Suprapubic skin (tissue), 4 donors: ENCODE results near the gene NUFIP1. TPM values are rescaled to one million over a fixed set of nuclear protein-coding genes. Genes with fewer than 3 reads are reported as not detected.
A peak's percentile ranks its signal among the peaks of the same experiment; 100 is the strongest.

Source experiments
- DNase-seq, 2 donors: peaks; one replicate each; pipeline ENCODE4 v3.0.0-alpha.2; 2019; ENCODE audit warnings: low spot score in 2 of 2
- H3K27ac ChIP-seq: fragments of 200-600 bp; sonication (generic); one replicate; pipeline ENCODE4 v1.5.1; 2019
- H3K27me3 ChIP-seq: fragments of 200-600 bp; sonication (generic); one replicate; pipeline ENCODE4 v1.5.1; 2019
- H3K36me3 ChIP-seq: fragments of 200-600 bp; sonication (generic); one replicate; pipeline ENCODE4 v1.5.1; 2019
- H3K4me1 ChIP-seq: fragments of 200-600 bp; sonication (generic); one replicate; pipeline ENCODE4 v1.5.1; 2019
- H3K4me3 ChIP-seq: fragments of 200-600 bp; sonication (generic); one replicate; pipeline ENCODE4 v1.5.1; 2019; ENCODE audit warnings: mild to moderate bottlenecking
- H3K9me3 ChIP-seq: fragments of 200-600 bp; sonication (generic); one replicate; pipeline ENCODE4 v1.5.1; 2019
- CTCF ChIP-seq, 2 donors: fragments of 200-600 bp in 1 of 2; fragments of 450-650 bp in 1 of 2; sonication (generic) in 1 of 2; IDR thresholded peaks; one replicate each; pipeline ENCODE4 v1.5.1; 2016 to 2019; ENCODE audit warnings: antibody characterized with exemption in 2 of 2, mild to moderate bottlenecking in 1 of 2, moderate library complexity in 1 of 2
- EP300 ChIP-seq: sonication (generic); formaldehyde crosslinking; IDR thresholded peaks from one replicate; pipeline ENCODE4 v1.6.1; 2017; ENCODE audit warnings: antibody characterized with exemption
- POLR2A ChIP-seq, 2 donors: fragments of 450-650 bp; IDR thresholded peaks; one replicate each; pipeline ENCODE4 v1.6.1; 2017; ENCODE audit warnings: antibody characterized with exemption in 2 of 2, mild to moderate bottlenecking in 2 of 2, moderate library complexity in 2 of 2
- POLR2AphosphoS5 ChIP-seq, 3 donors: sonication (generic); formaldehyde crosslinking; IDR thresholded peaks; one replicate each; pipeline ENCODE4 v1.6.1; 2017; ENCODE audit warnings: antibody characterized with exemption in 3 of 3
- WGBS: methylation state at CpG from one replicate; pipeline ENCODE4 v1.1.5; 2018; 5-methylcytosine and 5-hydroxymethylcytosine counted together
- total RNA-seq, 4 donors: library from RNA; depleted of rRNA; stranded (reverse); fragments of >200 nt; gene quantifications; one replicate each; pipeline ENCODE4 v1.1.0, GENCODE V29; 2016

Gene NUFIP1
- total RNA-seq, 4 donors from 2014 or later = 3.2 to 5.0 (median 4.2) TPM

GRCh38 chr13:45004096-45004495, 14.8 kb upstream of the NUFIP1 start:
- H3K36me3 ChIP-seq = peaks cover 66% of the 10 kb centered on the region
- 88% methylated on average over 2 of the region's 2 CpGs for WGBS

DNA sequence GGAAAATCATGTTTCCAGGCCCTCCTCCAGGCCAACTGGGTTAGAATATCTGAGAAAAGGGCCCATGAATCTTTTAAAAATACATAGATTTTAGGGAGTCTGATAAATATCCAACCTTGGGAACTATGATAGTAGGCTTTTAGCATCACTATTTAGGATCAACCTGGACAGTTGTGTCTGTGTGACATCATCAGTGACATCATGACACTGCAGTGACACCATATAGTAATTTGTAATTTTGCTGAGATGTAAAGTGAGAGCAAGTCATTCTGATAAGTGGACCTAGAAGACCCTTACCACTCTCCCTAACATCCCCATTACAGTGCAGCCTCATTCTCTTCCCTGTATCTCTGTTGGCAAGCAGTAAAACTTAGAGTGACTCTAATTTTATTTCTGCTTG, 14.1 kb upstream of the NUFIP1 start:
- no peak for DNase-seq
- Histone ChIP-seq H3K27me3 (no peaks in the 10 kb centered on the region), H3K9me3 (no peaks in the 10 kb centered on the region), H3K4me3 (no peak overlapping the region), H3K27ac (no peak overlapping the region), H3K4me1 (no peaks in the 10 kb centered on the region), H3K36me3 (peaks cover 61% of the 10 kb centered on the region)
- TF ChIP-seq POLR2A (IDR thresholded peaks at IDR 0.05) (no peak), EP300 (no peak), CTCF (IDR thresholded peaks at IDR 0.05) (no peak), POLR2AphosphoS5 (IDR thresholded peaks at IDR 0.05) (no peak)

More at GRCh38 chr13:45004096-45004495, 14.8 kb upstream of the NUFIP1 start:
- TF ChIP-seq POLR2A (IDR thresholded peaks at IDR 0.05) (no peak), CTCF (IDR thresholded peaks at IDR 0.05) (no peak), EP300 (no peak), POLR2AphosphoS5 (IDR thresholded peaks at IDR 0.05) (no peak)
- no peak for DNase-seq
- Histone ChIP-seq H3K9me3 (no peaks in the 10 kb centered on the region), H3K27me3 (no peaks in the 10 kb centered on the region), H3K4me1 (no peaks in the 10 kb centered on the region), H3K27ac (no peak overlapping the region), H3K4me3 (no peak overlapping the region)

- DNase-seq = no peak
- 5% methylated on average over 10 of the region's 10 CpGs for WGBS
- peaks cover 28% of the 10 kb centered on the region for H3K4me1 ChIP-seq
Measured at GRCh38 chr13:44989941-44990340, 670 bp upstream of the NUFIP1 start.

DNA sequence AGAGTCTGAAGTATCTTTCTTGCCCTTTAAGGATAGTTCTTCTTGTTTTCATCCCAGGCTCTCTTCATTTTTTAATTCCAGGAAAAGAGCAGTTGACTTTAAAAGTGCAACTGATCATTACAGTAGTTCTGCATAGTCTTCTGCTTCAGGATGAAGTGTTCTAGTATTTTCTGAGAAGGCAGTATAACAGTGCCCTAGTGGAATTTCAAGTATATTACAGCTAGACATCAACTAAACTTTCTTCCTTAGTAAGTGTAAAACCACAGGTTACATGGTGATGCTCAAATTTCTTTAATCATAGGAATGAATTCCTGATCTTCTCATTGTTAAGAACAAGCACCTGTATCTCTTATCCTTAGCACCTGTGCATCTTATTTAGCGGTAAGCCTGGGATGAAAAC, 10.9 kb downstream of the NUFIP1 start:
- peaks cover 43% of the 10 kb centered on the region for H3K36me3 ChIP-seq
- no peak for TF ChIP-seq CTCF (IDR thresholded peaks at IDR 0.05)
- TF ChIP-seq EP300 = no peak
- TF ChIP-seq POLR2A (IDR thresholded peaks at IDR 0.05) = no peak
- no peak for TF ChIP-seq POLR2AphosphoS5 (IDR thresholded peaks at IDR 0.05)
- no peaks in the 10 kb centered on the region for H3K9me3 ChIP-seq
- no peaks in the 10 kb centered on the region for H3K4me1 ChIP-seq
- no peaks in the 10 kb centered on the region for H3K27me3 ChIP-seq
- H3K27ac ChIP-seq = no peak overlapping the region
- 96% methylated on average over 1 of the region's 1 CpG for WGBS
- no peak for DNase-seq
- H3K4me3 ChIP-seq = no peak overlapping the region

More at GRCh38 chr13:44989941-44990340, 670 bp upstream of the NUFIP1 start:
- no peak for TF ChIP-seq POLR2AphosphoS5 (IDR thresholded peaks at IDR 0.05)
- Histone ChIP-seq H3K27ac (peak overlapping the region; percentile 74), H3K4me3 (peak overlapping the region; percentile 72), H3K9me3 (no peaks in the 10 kb centered on the region), H3K36me3 (peaks cover 5% of the 10 kb centered on the region), H3K27me3 (no peaks in the 10 kb centered on the region)

DNA sequence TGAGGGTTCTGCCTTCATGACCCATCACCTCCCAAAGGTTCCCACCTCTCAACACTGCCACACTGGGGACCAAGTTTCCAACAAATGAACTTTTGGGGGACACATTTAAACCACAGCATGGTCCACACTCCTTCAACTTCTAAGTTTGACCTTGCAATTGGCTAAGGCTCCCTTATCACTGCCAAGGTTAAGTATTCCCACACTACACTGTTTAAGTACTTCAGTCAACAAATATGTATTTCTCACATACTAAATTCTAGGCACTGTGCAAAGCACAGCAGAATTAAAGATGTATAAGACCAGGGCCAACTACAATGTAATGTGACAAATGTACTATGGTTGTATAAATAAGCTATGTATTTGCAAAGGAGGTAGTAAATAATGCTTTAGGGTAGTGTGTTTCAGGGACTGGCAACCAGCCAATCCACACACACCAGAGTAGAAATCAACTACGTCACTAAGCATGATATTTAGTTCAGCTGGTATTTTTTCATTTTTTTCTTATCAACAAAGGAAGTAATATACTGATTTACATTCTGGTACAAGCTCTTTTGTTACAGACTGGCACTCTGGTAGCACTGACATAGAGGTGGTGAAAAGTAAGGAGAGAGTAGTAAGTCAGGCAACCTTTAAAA, 12.2 kb downstream of the NUFIP1 start:
- Histone ChIP-seq H3K9me3 (no peaks in the 10 kb centered on the region), H3K27me3 (no peaks in the 10 kb centered on the region), H3K36me3 (peaks cover 43% of the 10 kb centered on the region), H3K27ac (no peak overlapping the region), H3K4me1 (no peaks in the 10 kb centered on the region), H3K4me3 (no peak overlapping the region)
- DNase-seq = no peak
- no peak for TF ChIP-seq POLR2A (IDR thresholded peaks at IDR 0.05)
- no peak for TF ChIP-seq CTCF (IDR thresholded peaks at IDR 0.05)
- TF ChIP-seq EP300 = no peak
- no peak for TF ChIP-seq POLR2AphosphoS5 (IDR thresholded peaks at IDR 0.05)
- 72% methylated on average over 1 of the region's 1 CpG for WGBS

- DNase-seq = no peak
- Histone ChIP-seq H3K4me1 (no peaks in the 10 kb centered on the region), H3K36me3 (peaks cover 43% of the 10 kb centered on the region), H3K4me3 (no peak overlapping the region), H3K9me3 (no peaks in the 10 kb centered on the region), H3K27me3 (no peaks in the 10 kb centered on the region), H3K27ac (no peak overlapping the region)
- WGBS = 87% methylated on average over 3 of the region's 3 CpGs
- TF ChIP-seq CTCF (IDR thresholded peaks at IDR 0.05) = no peak
- TF ChIP-seq POLR2A (IDR thresholded peaks at IDR 0.05) = no peak
- no peak for TF ChIP-seq EP300
- TF ChIP-seq POLR2AphosphoS5 (IDR thresholded peaks at IDR 0.05) = no peak
Measured at GRCh38 chr13:44976196-44976595, 13.1 kb downstream of the NUFIP1 start.
